Effector CD8-positive, alpha-beta T cell (primary cell): Measurements from ENCODE around the gene COBL.

Experiments
- DNase-seq: peaks from one replicate; lab custom pipeline; 2025; lab: John Stamatoyannopoulos, UW

The COBL gene

GRCh38 chr7:51121931-51122425 lies 194.6 kb downstream of the COBL start:
- no peak for DNase-seq

GRCh38 chr7:51121036-51121790 lies 195.4 kb downstream of the COBL start:
- no peak for DNase-seq

GRCh38 chr7:51118628-51119027 lies 198.0 kb downstream of the COBL start:
- DNase-seq, result no peak

- DNase-seq, result no peak
Measured at GRCh38 chr7:51114501-51114900, 202.1 kb downstream of the COBL start.

GRCh38 chr7:51113962-51114361 lies 202.6 kb downstream of the COBL start:
- no peak for DNase-seq

GRCh38 chr7:51113560-51113959 lies 203.0 kb downstream of the COBL start:
- DNase-seq, result no peak

- no peak for DNase-seq
Measured at GRCh38 chr7:51111241-51111940, 205.2 kb downstream of the COBL start.

- DNase-seq, result no peak
Measured at GRCh38 chr7:51108134-51108533, 208.5 kb downstream of the COBL start.

- DNase-seq, result no peak
Measured at GRCh38 chr7:51104278-51104677, 212.3 kb downstream of the COBL start.

GRCh38 chr7:51103718-51104117 lies 212.9 kb downstream of the COBL start:
- no peak for DNase-seq

GRCh38 chr7:51102828-51103227 lies 213.8 kb downstream of the COBL start:
- no peak for DNase-seq

GRCh38 chr7:51101111-51101757 lies 215.4 kb downstream of the COBL start:
- no peak for DNase-seq

- no peak for DNase-seq
Measured at GRCh38 chr7:51090411-51090810, 226.2 kb downstream of the COBL start.

- no peak for DNase-seq
Measured at GRCh38 chr7:51085034-51085692, 231.4 kb downstream of the COBL start.

GRCh38 chr7:51084121-51084520 lies 232.5 kb downstream of the COBL start:
- no peak for DNase-seq

GRCh38 chr7:51082940-51083533 lies 233.6 kb downstream of the COBL start:
- DNase-seq, result no peak

- no peak for DNase-seq
Measured at GRCh38 chr7:51082096-51082840, 234.3 kb downstream of the COBL start.

GRCh38 chr7:51081270-51081890 lies 235.2 kb downstream of the COBL start:
- no peak for DNase-seq

- no peak for DNase-seq
Measured at GRCh38 chr7:51080622-51081269, 235.9 kb downstream of the COBL start.

- DNase-seq, result no peak
Measured at GRCh38 chr7:51080216-51080615, 236.4 kb downstream of the COBL start.
